ENCODE measurements around the gene MTG2.

Gene MTG2

DNA sequence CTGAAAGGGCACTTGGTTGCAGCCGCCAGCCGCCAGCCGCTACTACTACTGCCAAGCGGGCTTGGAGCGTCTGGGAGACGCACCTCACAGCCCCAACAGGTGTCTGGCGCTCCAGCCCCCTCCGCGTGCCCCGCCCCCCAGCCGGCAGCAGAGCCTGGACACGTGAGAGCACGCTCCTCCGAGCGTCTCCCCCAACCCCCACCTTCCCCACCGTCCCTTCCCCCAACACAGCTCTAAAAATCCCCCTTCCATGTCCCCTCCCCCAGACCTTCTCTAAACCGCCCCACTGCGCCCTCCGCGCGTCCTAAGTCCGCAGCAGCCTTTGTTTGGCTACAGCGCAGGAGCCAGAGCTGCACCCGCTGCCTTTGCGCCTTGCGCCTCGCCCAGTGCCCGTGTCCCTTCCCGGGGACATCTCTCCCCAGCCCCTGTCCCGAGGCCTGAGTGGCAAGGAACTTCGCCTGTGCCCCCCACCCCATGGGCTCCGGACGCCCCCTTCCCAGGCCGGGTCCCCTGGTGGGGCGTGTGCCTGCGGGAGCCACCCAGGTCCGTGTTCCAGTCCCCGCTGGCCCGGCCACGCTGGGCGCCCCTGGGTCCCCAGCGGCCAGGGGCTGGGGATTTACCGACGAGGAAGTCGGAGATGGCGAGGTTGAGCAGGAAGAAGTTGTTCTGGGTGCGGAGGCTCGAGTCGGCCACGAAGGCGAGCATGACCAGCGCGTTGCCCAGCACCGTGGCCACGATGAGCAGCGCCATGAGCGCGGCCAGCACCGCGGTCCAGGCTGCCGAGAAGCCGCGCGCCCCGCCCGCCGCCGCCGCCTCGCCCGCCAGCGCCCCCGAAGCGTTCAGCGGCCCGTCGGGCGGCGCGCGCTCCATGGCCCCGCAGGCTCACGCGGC is 36.5 kb downstream of the MTG2 start:
- peak in 11 of 56 donors; percentile 12 to 59 (median 25) for DNase-seq

DNA sequence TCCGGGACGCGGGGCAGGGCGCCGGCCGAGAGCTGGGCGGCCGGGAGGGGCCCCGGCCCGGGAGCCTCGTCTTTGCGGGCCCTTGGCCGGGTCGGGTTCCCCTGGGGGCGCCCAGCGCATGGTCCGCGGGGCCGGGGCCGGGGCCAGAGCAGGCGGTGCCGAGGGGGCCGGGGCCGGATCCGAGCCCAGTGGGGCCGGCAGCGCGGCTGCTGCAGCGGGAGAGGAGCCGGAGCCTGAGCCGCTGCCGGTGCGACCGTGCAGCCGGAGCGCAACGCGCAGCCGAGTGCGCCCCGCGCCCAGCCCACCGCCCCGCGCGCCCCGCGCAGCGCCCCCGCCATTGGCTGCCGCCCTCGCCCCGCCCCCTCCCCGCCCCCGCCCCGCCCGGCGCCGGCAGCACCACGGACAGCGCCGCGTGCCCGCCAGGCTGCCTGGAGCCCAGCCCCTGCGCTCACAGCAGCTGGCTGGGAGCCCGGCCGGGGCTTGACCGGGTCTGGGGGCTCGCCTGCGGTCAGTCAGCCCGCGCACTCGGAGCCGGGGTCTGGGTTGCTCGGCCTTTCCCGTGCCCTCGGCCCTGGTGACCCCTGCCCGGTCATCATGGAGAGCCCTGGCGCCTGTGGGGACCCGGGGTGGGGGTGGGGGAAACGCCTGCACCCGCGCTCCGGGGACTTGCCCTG is 37.3 kb downstream of the MTG2 start, which contains the start of gene HRH3:
Gene HRH3 (minus strand): TSS at position 287 of the 674 bp plus-strand sequence. CDS start 308 bp downstream, outside the sequence.
- peak in 17 of 56 donors; percentile 8 to 54 (median 22) for DNase-seq

DNA sequence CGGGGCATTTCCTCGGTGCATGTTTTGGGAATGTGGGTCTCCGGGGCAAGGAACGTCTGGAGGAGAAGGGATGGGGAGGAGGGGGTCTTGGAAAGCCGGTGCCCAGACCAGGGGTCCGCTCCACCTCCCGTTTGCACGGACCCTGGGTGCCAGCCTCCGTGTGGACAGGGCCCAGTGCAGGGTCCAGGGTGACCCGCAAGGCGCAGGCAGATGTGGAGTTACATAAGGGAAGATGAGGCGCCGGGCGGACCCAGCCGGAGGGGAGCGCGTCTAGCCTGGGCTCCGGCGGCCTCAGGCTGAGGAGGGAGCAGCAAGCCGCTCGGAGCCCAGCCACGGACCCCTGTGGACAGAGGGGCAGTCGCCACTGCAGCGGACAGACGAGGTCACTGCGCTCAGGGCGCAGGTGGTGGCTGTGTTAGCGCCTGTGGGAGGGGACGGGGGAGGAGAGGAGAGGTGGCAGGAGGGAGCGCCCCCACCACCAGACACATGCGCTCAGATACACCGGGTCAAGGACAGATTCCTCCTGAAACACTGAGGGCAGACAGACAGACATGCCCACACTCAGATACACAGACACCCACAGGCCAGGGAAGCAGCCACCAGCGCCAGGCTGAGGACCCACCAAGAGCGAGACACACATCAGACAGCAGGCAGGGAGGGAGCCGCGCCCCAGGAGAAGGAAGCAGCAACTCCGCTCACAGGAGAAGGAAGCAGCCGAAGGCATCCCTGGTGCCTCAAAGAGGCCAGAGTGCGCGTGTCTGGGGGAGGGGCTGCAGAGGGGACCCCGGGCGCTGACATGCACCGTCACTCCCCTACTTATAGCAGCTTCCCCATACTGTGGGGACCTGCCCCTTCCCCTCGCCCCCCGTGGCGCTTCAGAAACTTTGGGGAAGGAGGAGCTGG is 38.1 kb downstream of the MTG2 start:
- DNase-seq: peak in 16 of 56 donors; percentile 21 to 68 (median 37)

DNA sequence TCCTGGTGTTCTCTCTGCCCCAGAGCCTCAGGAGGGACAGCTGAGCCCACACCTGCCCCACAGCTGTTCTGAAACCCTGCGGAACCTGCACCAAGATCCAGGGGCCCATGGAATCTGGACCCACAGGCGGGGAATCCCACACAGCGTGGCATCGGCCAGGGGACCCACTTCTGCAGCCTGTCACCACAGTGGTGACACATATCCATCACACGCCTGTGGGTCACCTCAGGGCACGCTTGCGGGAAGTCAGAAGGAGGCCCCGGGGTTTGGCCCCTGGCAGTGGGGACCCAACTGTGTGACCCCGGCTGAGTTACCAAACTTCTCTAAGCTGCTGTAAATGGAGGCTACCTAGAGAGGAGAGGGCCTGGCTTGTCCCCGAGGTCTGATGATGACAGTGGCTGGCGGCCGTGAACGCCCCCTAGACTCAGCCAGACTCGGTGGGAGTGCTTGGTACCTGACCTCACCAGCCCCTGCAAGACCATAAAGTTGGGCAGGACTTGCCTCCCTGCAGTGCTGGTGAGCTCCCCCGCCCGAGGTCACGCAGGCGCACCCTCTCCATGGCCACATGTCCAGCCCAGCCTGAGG is 39.5 kb downstream of the MTG2 start:
- DNase-seq: no peak

DNA sequence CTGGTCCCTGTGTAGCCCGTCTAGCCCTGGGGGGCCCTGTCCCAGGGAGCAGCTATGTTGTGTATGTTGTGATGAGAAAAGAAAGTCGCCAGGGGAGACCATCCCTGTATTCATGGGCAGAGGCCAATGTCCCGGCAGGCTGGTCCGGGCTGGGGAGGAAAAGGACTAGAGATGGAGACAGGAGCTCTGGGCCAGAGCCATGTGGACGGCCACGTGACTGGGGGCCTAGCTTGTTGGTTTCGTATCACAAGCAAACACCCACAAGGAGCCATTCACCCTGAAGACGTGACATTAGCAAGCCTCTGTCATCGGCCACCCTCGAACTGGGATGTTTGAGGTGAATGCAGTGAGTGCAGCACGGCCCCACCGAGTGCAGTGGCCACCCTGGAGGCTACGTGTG is 40.1 kb downstream of the MTG2 start:
- DNase-seq: no peak

DNA sequence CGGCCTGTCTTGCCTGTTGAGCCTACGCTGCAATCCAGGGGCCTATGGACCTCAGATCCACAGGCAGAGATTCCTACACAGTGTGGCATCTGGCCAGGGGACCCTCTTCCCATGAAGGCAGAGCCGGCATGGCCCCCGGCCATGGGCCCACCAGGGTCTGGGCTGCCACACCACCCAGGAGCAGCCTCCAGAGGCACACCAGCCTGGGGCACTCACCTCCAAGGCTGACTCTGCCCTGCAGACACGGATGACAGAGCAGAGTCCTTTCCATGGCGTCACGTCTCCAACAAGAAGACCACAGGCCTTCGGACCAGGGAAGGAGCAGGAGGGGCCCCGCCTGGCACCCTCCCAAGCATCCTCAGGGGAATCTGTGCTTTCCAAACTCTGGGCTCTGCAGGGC is 40.7 kb downstream of the MTG2 start:
- no peak for DNase-seq

DNA sequence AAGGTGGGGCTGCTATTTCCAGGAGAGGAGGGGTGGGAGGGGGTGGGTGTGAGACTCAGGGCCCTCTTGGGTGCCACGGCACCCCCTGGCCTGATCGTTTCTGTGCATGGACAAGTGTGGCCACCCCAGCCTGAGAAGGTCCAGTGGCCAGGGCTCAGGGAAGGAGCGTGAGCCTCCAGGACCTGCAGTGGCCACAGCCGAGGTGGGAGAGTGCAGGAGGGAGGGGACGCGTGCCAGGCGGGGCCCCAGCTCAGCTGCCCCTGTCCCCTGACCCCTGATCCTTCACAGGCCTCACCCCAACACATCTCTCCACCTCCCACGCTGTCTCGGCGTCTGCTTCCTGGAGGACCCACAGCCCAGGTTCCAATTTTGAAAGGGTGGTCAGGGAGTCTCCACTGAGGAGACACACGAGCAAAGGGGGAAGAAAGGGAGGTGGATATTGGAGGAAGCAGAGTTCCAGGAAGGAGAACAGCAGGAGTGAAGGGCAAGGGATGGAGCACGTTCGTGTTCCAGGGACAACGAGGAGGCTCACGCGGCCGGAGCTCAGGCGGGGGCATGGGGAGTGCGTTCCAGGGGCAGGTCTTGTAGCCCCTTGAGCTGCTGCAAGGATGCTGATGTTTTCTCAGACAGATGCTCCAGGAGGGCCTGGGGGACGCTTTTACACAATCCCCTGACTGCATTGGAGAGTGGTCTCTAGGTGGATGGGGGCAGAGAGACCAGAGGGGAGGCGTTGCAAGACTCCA is 41.5 kb downstream of the MTG2 start:
- DNase-seq: no peak

DNA sequence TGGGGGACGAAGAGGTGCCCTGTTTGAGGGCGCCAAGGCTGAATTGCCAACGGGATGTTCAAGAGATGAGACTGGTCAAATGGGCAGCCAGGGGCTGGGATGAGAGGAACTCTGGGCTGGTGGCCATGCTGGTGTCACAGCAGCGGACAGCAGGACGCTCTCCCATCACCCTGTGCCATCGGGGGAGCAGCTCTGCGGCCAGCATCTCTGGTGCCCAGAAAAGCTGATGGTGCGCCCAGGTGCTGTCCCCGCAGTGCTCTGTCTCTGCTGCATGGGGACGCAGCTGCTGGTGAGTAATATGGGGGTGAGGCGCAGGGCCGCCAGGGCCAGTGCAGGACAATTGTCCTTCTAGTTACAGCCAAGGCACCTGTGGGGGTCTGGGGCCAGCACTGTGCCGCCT is 42.2 kb downstream of the MTG2 start:
- DNase-seq: no peak

DNA sequence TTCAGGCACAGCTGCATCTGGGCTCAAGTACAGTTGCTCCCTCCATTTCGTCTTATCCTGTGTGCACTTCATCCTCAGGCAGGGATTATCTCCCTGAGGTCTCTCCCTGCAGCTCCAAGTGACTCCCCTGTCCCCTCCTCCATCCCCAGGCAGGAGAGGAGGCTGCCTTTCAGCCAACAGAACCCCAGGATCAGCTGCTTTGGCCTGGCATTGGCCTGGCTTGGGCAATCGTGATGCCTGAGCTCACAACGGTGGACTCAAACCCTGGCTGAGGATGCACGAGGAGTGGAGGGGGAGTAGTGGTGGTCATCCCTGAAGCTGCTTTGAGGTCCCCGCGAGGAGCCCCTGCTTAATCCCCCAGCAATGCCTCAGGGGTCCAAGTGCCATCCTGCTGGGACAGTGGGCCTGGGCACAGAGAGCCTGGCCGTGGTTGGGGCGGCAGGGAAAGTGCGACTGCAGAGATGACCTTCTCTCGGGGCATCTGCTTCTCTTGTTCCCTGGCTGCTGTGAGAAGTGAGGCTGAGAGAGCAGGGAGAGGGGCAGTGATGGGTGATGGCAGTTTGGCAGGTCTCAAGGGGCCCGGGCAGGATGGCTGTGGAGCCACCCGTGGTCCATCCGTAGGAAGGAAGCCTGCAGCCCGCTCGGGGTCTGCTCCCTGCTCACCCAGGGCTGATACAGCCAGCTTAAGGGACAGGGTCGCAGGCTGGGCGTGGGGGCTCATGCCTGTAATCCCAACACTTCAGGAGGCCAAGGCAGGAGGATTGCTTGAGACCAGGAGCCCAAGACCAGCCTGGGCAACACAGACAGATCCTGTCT is 43.2 kb downstream of the MTG2 start:
- no peak for DNase-seq

DNA sequence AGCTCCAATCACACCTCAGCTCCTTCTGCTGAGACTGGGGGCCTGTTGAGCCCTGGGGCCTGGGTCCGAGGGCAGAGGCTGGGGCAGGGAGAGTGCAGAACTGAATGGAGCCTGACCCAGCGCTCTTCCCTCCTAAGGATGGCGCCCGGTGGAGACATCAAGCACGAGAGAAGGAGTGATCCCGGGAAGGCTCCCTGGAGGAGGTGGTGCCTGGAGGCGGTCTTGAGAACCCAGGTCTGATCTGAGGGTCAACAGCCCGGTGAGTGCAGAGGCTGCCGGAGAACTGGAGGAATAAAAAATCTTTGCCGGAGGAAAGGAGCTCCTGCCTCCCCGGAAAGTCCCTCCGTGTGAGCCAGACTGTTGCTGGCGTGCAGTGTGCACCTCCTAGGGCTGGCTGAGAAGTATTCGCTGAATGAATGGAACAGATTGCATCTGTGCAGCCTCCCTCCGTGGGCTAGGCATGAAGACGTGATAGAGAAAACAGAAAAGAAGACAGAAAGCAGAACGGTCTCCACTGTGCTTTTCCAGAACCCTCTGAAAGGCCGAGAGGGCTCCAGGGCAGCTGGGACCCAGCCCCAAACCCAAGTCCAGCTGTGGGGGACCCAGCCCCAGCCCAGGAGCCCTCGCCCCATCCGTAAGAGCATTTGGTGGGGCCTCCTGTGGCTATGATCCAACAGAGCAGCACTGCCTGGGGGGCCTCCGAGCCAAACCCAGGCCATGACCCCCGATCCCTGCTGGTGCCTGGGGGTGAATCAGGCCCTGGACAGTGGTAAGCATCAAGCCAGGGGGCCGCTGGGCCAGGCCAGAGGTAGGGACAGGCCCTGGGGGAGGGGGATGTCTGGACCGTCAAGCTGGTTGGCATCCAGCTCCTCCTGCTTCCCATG is 44.1 kb downstream of the MTG2 start:
- DNase-seq: no peak

DNA sequence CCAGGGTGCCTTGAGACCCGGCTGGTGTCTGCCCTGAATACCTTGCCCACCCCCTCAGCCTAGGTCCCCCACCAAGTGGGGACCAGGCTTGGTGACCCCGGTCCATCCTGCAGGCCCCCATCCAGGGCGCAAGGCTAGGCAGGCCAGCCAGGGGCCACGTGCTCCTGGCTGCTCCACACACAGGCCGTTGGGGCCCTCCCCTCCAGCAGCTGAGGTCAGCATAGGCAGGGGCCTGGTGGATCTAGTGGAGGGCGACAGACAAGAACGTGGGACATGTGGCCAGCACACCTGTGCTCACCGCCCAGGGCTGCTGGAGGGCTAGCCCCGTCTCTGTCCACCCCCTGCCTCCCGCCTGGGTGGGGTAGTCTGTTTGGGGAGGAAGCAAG is 44.8 kb downstream of the MTG2 start:
- DNase-seq: no peak

DNA sequence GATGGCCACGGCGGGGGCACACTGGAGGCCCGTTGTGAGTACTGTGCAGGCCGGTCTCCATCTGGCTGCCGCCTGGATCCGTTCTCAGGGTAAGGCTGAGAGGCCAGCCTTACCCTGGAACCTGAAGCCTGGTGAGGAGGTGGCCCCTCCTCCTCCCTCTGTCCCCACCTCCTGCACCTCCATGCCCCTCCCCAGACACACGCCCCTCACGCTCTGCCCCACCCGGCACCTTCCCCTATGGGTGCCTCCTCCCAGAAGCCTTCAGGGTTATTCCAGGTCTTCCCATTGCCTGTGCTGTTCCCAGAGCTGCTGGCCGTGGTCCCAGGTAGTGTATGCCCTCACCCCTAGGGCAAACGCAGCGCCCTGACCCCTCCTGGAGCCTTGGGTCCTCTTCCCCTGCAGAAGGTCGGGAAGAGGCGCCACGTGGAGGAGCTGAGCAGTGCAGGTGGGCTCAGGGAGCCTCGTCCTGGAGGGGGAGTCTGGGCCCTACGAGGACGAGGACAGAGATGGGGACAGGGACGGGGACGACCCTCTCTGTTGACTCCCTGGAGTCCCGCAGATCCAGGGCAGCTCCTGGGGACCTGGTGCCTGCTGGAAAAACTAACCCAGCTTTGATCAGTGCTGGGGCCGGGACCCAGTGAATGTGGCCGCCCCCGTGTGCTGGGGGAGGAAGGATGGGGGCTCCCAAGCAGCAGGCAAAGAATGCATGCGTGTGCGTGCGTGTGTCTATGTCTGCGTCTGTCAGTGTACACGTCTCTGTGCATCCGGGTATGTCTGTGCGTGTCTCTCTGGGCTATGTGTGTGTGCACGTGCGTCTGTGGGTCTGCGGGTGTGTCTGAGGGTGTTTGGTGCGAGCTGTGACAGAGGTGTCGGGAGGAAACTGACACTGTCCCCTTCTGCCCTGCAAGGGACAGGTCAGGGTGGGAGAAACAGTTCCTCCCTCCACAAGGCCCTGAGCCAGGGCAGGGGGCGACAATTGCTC is 45.4 kb downstream of the MTG2 start:
- no peak for DNase-seq

DNA sequence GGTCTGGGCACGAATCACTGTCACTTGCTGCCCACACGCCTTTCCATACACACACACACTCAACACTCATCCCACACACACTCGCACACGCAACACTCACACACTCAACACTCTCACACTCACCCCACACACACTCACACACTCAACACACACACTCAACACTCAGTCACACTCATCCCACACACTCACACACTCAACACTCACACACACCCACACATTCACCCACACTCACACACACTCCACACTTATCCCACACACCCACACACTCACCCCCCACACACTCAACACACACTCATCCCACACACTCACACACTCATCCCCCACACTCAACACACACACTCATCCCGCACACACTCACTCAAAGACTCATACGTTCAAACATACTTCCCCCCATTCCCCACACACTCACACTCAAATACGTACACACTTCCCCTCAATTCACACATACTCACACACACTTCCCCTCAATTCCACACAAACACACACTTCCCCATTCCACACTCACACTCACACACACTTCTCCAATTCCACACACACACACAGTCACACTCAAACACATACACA is 46.2 kb downstream of the MTG2 start:
- DNase-seq: no peak

DNA sequence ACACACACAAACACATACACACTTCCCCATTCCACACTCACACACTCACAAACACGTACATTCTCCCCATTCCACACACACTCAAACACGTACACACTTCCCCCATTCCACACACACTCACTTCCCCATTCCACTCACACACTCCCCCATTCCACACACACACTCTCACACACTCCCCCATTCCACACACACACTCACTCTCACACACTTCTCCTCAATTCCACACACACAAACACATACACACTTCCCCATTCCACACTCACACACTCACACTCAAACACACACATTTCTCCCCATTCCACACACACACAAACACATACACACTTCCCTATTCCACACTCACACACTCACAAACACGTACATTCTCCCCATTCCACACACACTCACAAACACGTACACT is 46.8 kb downstream of the MTG2 start:
- no peak for DNase-seq

DNA sequence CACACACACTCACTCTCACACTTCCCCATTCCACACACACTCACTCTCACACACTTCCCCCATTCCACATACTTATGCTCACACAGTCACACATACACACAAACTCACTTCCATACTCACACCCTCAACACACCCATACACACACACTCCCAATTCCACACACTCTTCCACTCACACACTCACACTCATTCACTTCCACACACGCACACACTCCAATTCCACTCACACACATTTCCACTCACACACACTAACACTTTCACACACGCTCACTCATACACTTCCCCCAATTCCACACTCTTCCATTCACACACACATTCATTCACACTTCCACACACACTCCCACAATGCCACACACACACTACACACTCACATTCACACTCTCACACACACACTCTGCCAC is 47.4 kb downstream of the MTG2 start:
- DNase-seq: no peak

DNA sequence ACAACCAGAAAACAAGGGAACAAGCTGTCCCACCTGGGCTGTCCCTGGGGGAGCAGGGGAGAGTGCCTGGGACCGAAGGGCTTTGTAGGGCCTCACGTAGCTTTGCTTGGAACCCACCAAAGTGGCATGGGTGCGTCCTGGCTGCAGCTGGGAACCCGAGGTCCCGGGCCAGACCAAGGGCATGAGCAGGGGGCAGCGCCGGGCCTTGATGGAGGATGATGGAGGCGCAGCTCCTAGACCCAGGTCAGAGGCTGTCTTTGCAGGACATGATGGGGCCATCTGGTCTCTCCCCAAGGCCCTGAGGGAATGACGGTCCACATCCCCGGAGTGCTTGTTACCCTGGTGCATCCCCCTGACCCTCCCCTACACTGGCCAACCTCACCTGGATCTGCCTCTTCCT is 47.9 kb downstream of the MTG2 start:
- no peak for DNase-seq

DNA sequence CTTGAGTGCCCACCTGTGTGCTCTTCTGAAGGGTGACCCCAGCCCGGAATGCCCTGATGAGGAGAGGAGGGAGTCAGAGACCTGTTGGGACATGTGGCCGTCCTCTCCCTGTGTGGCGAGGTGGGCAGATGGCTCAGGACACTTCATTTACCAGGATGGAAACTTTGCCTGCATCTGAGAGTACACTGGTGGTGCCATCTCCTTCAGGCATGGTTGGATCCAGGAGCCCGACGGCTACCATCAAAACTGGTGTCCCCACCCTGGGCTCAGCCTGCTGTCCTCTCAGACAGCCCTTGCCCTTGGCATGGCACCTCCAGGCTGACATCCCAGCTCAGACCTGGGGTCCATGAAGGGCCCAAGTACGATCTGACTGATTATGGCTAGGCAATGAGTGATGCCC is 48.5 kb downstream of the MTG2 start:
- no peak for DNase-seq

Data from nucleus accumbens (tissue), 56 donors.